IPS-18a (cell line): ENCODE measurements around the gene SLC45A3.

ENCODE experiments used
- H3K27ac ChIP-seq: one replicate; pipeline ENCODE4 v1.5.1; 2013; ENCODE audit warnings: low read length
- H3K27me3 ChIP-seq: one replicate; pipeline ENCODE4 v1.6.1; 2013; ENCODE audit warnings: mild to moderate bottlenecking, low read length; ENCODE audit not compliant: control insufficient read depth, insufficient read depth
- H3K36me3 ChIP-seq: one replicate; pipeline ENCODE4 v1.6.1; 2013; ENCODE audit warnings: low read depth, low read length; ENCODE audit not compliant: control insufficient read depth
- H3K4me1 ChIP-seq: one replicate; pipeline ENCODE4 v1.6.1; 2013; ENCODE audit warnings: low read depth, low read length; ENCODE audit not compliant: control insufficient read depth
- H3K4me3 ChIP-seq: one replicate; pipeline ENCODE4 v1.5.1; 2013; ENCODE audit warnings: low read length
- H3K9ac ChIP-seq: one replicate; pipeline ENCODE4 v1.6.1; 2013; ENCODE audit warnings: mild to moderate bottlenecking, low read length, moderate library complexity
- H3K9me3 ChIP-seq: one replicate; pipeline ENCODE4 v1.6.1; 2013; ENCODE audit warnings: low read depth, low read length; ENCODE audit not compliant: control insufficient read depth

SLC45A3 gene

GRCh38 chr1:205676002-205676401 is 4.3 kb downstream of the SLC45A3 start:
- H3K27me3 ChIP-seq: peaks cover 5% of the 10 kb centered on the region
- no peaks in the 10 kb centered on the region for H3K9me3 ChIP-seq
- H3K4me1 ChIP-seq: peaks cover 38% of the 10 kb centered on the region
- no peak overlapping the region for H3K4me3 ChIP-seq
- no peak overlapping the region for H3K9ac ChIP-seq
- no peaks in the 10 kb centered on the region for H3K36me3 ChIP-seq
- H3K27ac ChIP-seq: no peak overlapping the region

- no peak overlapping the region for H3K4me3 ChIP-seq
- H3K27ac ChIP-seq: no peak overlapping the region
- H3K36me3 ChIP-seq: no peaks in the 10 kb centered on the region
- no peaks in the 10 kb centered on the region for H3K9me3 ChIP-seq
- no peaks in the 10 kb centered on the region for H3K27me3 ChIP-seq
- no peak overlapping the region for H3K9ac ChIP-seq
- H3K4me1 ChIP-seq: peaks cover 41% of the 10 kb centered on the region
Measured at GRCh38 chr1:205675247-205675646, 5.1 kb downstream of the SLC45A3 start.

GRCh38 chr1:205672970-205673369 is 7.3 kb downstream of the SLC45A3 start:
- H3K27me3 ChIP-seq: no peaks in the 10 kb centered on the region
- no peak overlapping the region for H3K27ac ChIP-seq
- no peaks in the 10 kb centered on the region for H3K36me3 ChIP-seq
- H3K4me1 ChIP-seq: peaks cover 49% of the 10 kb centered on the region
- H3K9ac ChIP-seq: no peak overlapping the region
- no peak overlapping the region for H3K4me3 ChIP-seq
- no peaks in the 10 kb centered on the region for H3K9me3 ChIP-seq

- Histone ChIP-seq H3K9me3 (no peaks in the 10 kb centered on the region), H3K27me3 (no peaks in the 10 kb centered on the region), H3K4me1 (peaks cover 49% of the 10 kb centered on the region), H3K36me3 (no peaks in the 10 kb centered on the region), H3K9ac (peak overlapping the region; percentile 21), H3K4me3 (peak overlapping the region; percentile 32), H3K27ac (peak overlapping the region; percentile 63)
Measured at GRCh38 chr1:205672395-205672889, 7.9 kb downstream of the SLC45A3 start.

- Histone ChIP-seq H3K4me1 (peaks cover 51% of the 10 kb centered on the region), H3K4me3 (peak overlapping the region; percentile 42), H3K9me3 (no peaks in the 10 kb centered on the region), H3K27me3 (no peaks in the 10 kb centered on the region), H3K36me3 (no peaks in the 10 kb centered on the region), H3K9ac (peak overlapping the region; percentile 51), H3K27ac (peak overlapping the region; percentile 77)
Measured at GRCh38 chr1:205670611-205671430, 9.5 kb downstream of the SLC45A3 start.

- H3K9ac ChIP-seq: peak overlapping the region; percentile 51
Measured at GRCh38 chr1:205670150-205670446, 10.2 kb downstream of the SLC45A3 start.

GRCh38 chr1:205669341-205670149 is 10.8 kb downstream of the SLC45A3 start:
- Histone ChIP-seq H3K4me1 (peaks cover 56% of the 10 kb centered on the region), H3K4me3 (peak overlapping the region; percentile 42), H3K36me3 (no peaks in the 10 kb centered on the region), H3K27ac (peak overlapping the region; percentile 30), H3K9me3 (no peaks in the 10 kb centered on the region), H3K27me3 (no peaks in the 10 kb centered on the region), H3K9ac (peak overlapping the region; percentile 51)

More at GRCh38 chr1:205670150-205670446, 10.2 kb downstream of the SLC45A3 start:
- H3K27me3 ChIP-seq: no peaks in the 10 kb centered on the region
- H3K9me3 ChIP-seq: no peaks in the 10 kb centered on the region
- H3K27ac ChIP-seq: peak overlapping the region; percentile 30
- no peaks in the 10 kb centered on the region for H3K36me3 ChIP-seq
- peak overlapping the region; percentile 42 for H3K4me3 ChIP-seq
- peaks cover 55% of the 10 kb centered on the region for H3K4me1 ChIP-seq

GRCh38 chr1:205668951-205669340 is 11.4 kb downstream of the SLC45A3 start:
- Histone ChIP-seq H3K9ac (no peak overlapping the region), H3K9me3 (no peaks in the 10 kb centered on the region), H3K4me3 (no peak overlapping the region), H3K4me1 (peaks cover 56% of the 10 kb centered on the region), H3K27ac (no peak overlapping the region), H3K27me3 (no peaks in the 10 kb centered on the region), H3K36me3 (peaks cover 3% of the 10 kb centered on the region)

GRCh38 chr1:205667909-205668643 is 12.2 kb downstream of the SLC45A3 start:
- no peak overlapping the region for H3K9ac ChIP-seq
- peaks cover 56% of the 10 kb centered on the region for H3K4me1 ChIP-seq
- peaks cover 8% of the 10 kb centered on the region for H3K36me3 ChIP-seq
- H3K27ac ChIP-seq: no peak overlapping the region
- no peak overlapping the region for H3K4me3 ChIP-seq
- H3K9me3 ChIP-seq: no peaks in the 10 kb centered on the region
- no peaks in the 10 kb centered on the region for H3K27me3 ChIP-seq

- no peak overlapping the region for H3K4me3 ChIP-seq
- H3K9me3 ChIP-seq: no peaks in the 10 kb centered on the region
- H3K4me1 ChIP-seq: peaks cover 47% of the 10 kb centered on the region
- no peak overlapping the region for H3K27ac ChIP-seq
- H3K36me3 ChIP-seq: peaks cover 8% of the 10 kb centered on the region
- no peaks in the 10 kb centered on the region for H3K27me3 ChIP-seq
- no peak overlapping the region for H3K9ac ChIP-seq
Measured at GRCh38 chr1:205666372-205667166, 13.7 kb downstream of the SLC45A3 start.
